Measurements from ENCODE around the gene IL20RB.

IL20RB gene

GRCh38 chr3:137039570-137039969 is 81.8 kb downstream of the IL20RB start:
- H3K36me3 ChIP-seq (replicated peaks; ENCODE audit: low read depth, low read length): no peaks in the 10 kb centered on the region
- H4K20me1 ChIP-seq (ENCODE audit: insufficient read depth, low read length): no peaks in the 10 kb centered on the region
- no peak overlapping the region for H3K9ac ChIP-seq (ENCODE audit: low read length)
- H3K4me1 ChIP-seq (ENCODE audit: low read length): no peaks in the 10 kb centered on the region
- H3K4me3 ChIP-seq (ENCODE audit: low read length): no peak overlapping the region
- H2AFZ ChIP-seq (ENCODE audit: low read depth, low read length): no peak overlapping the region
- no peaks in the 10 kb centered on the region for H3K9me3 ChIP-seq (ENCODE audit: insufficient read depth, low read length)
- no peak overlapping the region for H3K27ac ChIP-seq (ENCODE audit: low read length)
- H3K4me2 ChIP-seq (ENCODE audit: low read length): no peak overlapping the region
- no peaks in the 10 kb centered on the region for H3K79me2 ChIP-seq (ENCODE audit: low read length)
- TF ChIP-seq, protein P1, sequence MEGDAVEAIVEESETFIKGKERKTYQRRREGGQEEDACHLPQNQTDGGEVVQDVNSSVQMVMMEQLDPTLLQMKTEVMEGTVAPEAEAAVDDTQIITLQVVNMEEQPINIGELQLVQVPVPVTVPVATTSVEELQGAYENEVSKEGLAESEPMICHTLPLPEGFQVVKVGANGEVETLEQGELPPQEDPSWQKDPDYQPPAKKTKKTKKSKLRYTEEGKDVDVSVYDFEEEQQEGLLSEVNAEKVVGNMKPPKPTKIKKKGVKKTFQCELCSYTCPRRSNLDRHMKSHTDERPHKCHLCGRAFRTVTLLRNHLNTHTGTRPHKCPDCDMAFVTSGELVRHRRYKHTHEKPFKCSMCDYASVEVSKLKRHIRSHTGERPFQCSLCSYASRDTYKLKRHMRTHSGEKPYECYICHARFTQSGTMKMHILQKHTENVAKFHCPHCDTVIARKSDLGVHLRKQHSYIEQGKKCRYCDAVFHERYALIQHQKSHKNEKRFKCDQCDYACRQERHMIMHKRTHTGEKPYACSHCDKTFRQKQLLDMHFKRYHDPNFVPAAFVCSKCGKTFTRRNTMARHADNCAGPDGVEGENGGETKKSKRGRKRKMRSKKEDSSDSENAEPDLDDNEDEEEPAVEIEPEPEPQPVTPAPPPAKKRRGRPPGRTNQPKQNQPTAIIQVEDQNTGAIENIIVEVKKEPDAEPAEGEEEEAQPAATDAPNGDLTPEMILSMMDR (IDR thresholded peaks at IDR 0.05; ENCODE audit: low read depth, low read length): no peak
- TF ChIP-seq EZH2phosphoT487 (IDR thresholded peaks at IDR 0.05; ENCODE audit: low read depth): no peak
- H3K27me3 ChIP-seq (ENCODE audit: low read depth, low read length): no peaks in the 10 kb centered on the region

GRCh38 chr3:137041251-137041650 is 83.5 kb downstream of the IL20RB start:
- no peaks in the 10 kb centered on the region for H3K79me2 ChIP-seq (ENCODE audit: low read length)
- no peaks in the 10 kb centered on the region for H3K36me3 ChIP-seq (replicated peaks; ENCODE audit: low read depth, low read length)
- no peaks in the 10 kb centered on the region for H4K20me1 ChIP-seq (ENCODE audit: insufficient read depth, low read length)
- no peak overlapping the region for H3K9ac ChIP-seq (ENCODE audit: low read length)
- H2AFZ ChIP-seq (ENCODE audit: low read depth, low read length): no peak overlapping the region
- no peak overlapping the region for H3K27ac ChIP-seq (ENCODE audit: low read length)
- no peaks in the 10 kb centered on the region for H3K4me1 ChIP-seq (ENCODE audit: low read length)
- H3K27me3 ChIP-seq (ENCODE audit: low read depth, low read length): no peaks in the 10 kb centered on the region
- TF ChIP-seq, protein P1 (IDR thresholded peaks at IDR 0.05; ENCODE audit: low read depth, low read length): no peak
- H3K4me3 ChIP-seq (ENCODE audit: low read length): no peak overlapping the region
- H3K4me2 ChIP-seq (ENCODE audit: low read length): no peak overlapping the region
- no peaks in the 10 kb centered on the region for H3K9me3 ChIP-seq (ENCODE audit: insufficient read depth, low read length)

DNA sequence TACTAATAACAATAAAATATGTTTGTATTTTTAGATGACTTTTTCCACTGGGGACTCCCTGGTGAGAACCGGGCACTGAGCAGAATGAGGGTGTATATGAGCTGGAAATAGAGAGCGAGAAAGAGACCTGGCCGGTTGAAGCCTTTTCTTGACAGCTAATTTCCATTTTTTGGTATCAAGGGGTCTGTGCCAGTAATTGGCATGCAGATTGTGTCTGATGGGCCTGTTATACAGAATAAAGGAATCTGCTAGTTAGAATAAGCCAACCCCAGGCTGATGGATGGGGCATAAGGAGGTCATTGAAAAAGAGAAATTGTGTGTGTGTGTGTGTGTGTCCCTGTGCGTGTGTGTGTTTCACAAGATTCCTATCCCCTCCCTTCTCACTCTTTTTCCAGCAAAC is 83.9 kb downstream of the IL20RB start:
- Histone ChIP-seq H3K4me1 (ENCODE audit: low read length) (no peaks in the 10 kb centered on the region), H2AFZ (ENCODE audit: low read depth, low read length) (no peak overlapping the region), H3K36me3 (replicated peaks; ENCODE audit: low read depth, low read length) (no peaks in the 10 kb centered on the region), H4K20me1 (ENCODE audit: insufficient read depth, low read length) (no peaks in the 10 kb centered on the region), H3K79me2 (ENCODE audit: low read length) (no peaks in the 10 kb centered on the region), H3K4me2 (ENCODE audit: low read length) (no peak overlapping the region), H3K9me3 (ENCODE audit: insufficient read depth, low read length) (no peaks in the 10 kb centered on the region), H3K9ac (ENCODE audit: low read length) (no peak overlapping the region), H3K27me3 (ENCODE audit: low read depth, low read length) (no peaks in the 10 kb centered on the region), H3K4me3 (ENCODE audit: low read length) (no peak overlapping the region), H3K27ac (ENCODE audit: low read length) (no peak overlapping the region)
- TF ChIP-seq, protein P1 (IDR thresholded peaks at IDR 0.05; ENCODE audit: low read depth, low read length): no peak
- no peak for TF ChIP-seq EZH2phosphoT487 (IDR thresholded peaks at IDR 0.05; ENCODE audit: low read depth)

DNA sequence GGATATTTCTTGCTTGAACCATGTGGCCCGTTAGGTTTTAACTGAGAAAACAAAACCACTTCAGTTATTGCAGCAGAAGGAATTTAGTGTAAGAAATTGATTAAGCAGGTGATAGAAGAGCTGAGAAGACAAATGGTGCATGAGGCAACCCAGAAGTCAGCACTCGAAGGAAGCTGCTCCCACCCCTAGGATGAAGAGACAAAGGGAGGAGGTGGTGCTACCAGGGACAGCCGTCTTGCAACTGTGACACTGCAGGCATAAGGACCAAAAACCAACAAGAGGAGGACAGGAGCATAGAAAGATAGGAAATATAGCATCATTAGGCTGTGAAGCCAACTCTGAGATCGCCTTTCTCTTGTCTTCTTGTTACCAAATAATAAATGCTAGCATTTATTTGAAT is 89.0 kb downstream of the IL20RB start:
- H3K9ac ChIP-seq (ENCODE audit: low read length): no peak overlapping the region
- TF ChIP-seq, protein P1 (IDR thresholded peaks at IDR 0.05; ENCODE audit: low read depth, low read length): no peak
- no peak for TF ChIP-seq EZH2phosphoT487 (IDR thresholded peaks at IDR 0.05; ENCODE audit: low read depth)
- H3K79me2 ChIP-seq (ENCODE audit: low read length): no peaks in the 10 kb centered on the region
- no peak overlapping the region for H3K27ac ChIP-seq (ENCODE audit: low read length)
- H3K4me2 ChIP-seq (ENCODE audit: low read length): no peak overlapping the region
- no peaks in the 10 kb centered on the region for H3K27me3 ChIP-seq (ENCODE audit: low read depth, low read length)
- H3K9me3 ChIP-seq (ENCODE audit: insufficient read depth, low read length): no peaks in the 10 kb centered on the region
- H3K4me1 ChIP-seq (ENCODE audit: low read length): no peaks in the 10 kb centered on the region
- no peaks in the 10 kb centered on the region for H4K20me1 ChIP-seq (ENCODE audit: insufficient read depth, low read length)
- no peaks in the 10 kb centered on the region for H3K36me3 ChIP-seq (replicated peaks; ENCODE audit: low read depth, low read length)
- H3K4me3 ChIP-seq (ENCODE audit: low read length): no peak overlapping the region
- no peak overlapping the region for H2AFZ ChIP-seq (ENCODE audit: low read depth, low read length)

Measured in OCI-LY3 (cell line).